Progenitor cell of endocrine pancreas (in vitro differentiated cells): ENCODE data around the gene DIP2A. TPM values are rescaled to one million over a fixed set of nuclear protein-coding genes. Genes with fewer than 3 reads are reported as not detected.

ENCODE experiments used
- DNase-seq: peaks from one replicate; pipeline ENCODE4 v3.0.0; 2021; ENCODE audit warnings: low spot score; ENCODE audit not compliant: unreplicated experiment
- H3K27ac Mint-ChIP-seq: 2 replicates; pipeline ENCODE4 v1.8.0; 2021; ENCODE audit warnings: mild to moderate bottlenecking, moderate library complexity, mixed read lengths
- H3K27me3 Mint-ChIP-seq: 2 replicates; pipeline ENCODE4 v1.8.0; 2021; ENCODE audit warnings: mixed read lengths
- H3K36me3 Mint-ChIP-seq: 2 replicates; pipeline ENCODE4 v1.8.0; 2022; ENCODE audit warnings: mixed read lengths; ENCODE audit not compliant: insufficient read depth
- H3K4me1 Mint-ChIP-seq: 2 replicates; pipeline ENCODE4 v1.8.0; 2021; ENCODE audit warnings: low read depth, mixed read lengths
- H3K4me3 Mint-ChIP-seq: 2 replicates; pipeline ENCODE4 v1.8.0; 2021; ENCODE audit warnings: low read depth, mild to moderate bottlenecking, moderate library complexity, mixed read lengths
- H3K9me3 Mint-ChIP-seq: 2 replicates; pipeline ENCODE4 v1.8.0; 2021; ENCODE audit warnings: low read depth, mixed read lengths
- CTCF ChIP-seq: fragments of 200-600 bp; sonication (generic); IDR thresholded peaks from one replicate; pipeline ENCODE4 v1.5.0; 2021; ENCODE audit warnings: antibody characterized with exemption, mild to moderate bottlenecking; ENCODE audit not compliant: unreplicated experiment
- total RNA-seq: library from RNA; stranded (reverse); gene quantifications from 2 replicates; pipeline ENCODE4 v1.2.1, GENCODE V29; 2021

Gene DIP2A
- total RNA-seq, 1 donor from 2014 or later = 70.2 TPM

- Mint-ChIP-seq H3K9me3 (peaks cover 2% of the 10 kb centered on the region), H3K4me1 (peaks cover 22% of the 10 kb centered on the region), H3K4me3 (no peak overlapping the region), H3K27me3 (peaks cover 11% of the 10 kb centered on the region), H3K27ac (no peak overlapping the region), H3K36me3 (no peaks in the 10 kb centered on the region)
- no peak for DNase-seq
- TF ChIP-seq CTCF = no peak
These were observed 147.2 kb downstream of the DIP2A start for GRCh38 chr21:46605767-46606426.

- Mint-ChIP-seq H3K27ac (no peak overlapping the region), H3K36me3 (no peaks in the 10 kb centered on the region), H3K27me3 (peaks cover 11% of the 10 kb centered on the region), H3K4me3 (no peak overlapping the region), H3K4me1 (peaks cover 21% of the 10 kb centered on the region), H3K9me3 (peaks cover 3% of the 10 kb centered on the region)
- no peak for DNase-seq
- no peak for TF ChIP-seq CTCF
These were observed 147.7 kb downstream of the DIP2A start for GRCh38 chr21:46606427-46606813.

GRCh38 chr21:46607636-46608035, 148.9 kb downstream of the DIP2A start:
- no peak for DNase-seq
- Mint-ChIP-seq H3K4me3 (no peak overlapping the region), H3K4me1 (peaks cover 12% of the 10 kb centered on the region), H3K9me3 (peaks cover 3% of the 10 kb centered on the region), H3K27ac (no peak overlapping the region), H3K36me3 (no peaks in the 10 kb centered on the region), H3K27me3 (peaks cover 9% of the 10 kb centered on the region)
- TF ChIP-seq CTCF = no peak

GRCh38 chr21:46608672-46609111, 150.0 kb downstream of the DIP2A start:
- Mint-ChIP-seq H3K27me3 (peaks cover 12% of the 10 kb centered on the region), H3K4me1 (peaks cover 9% of the 10 kb centered on the region), H3K27ac (no peak overlapping the region), H3K9me3 (peaks cover 3% of the 10 kb centered on the region), H3K36me3 (no peaks in the 10 kb centered on the region), H3K4me3 (no peak overlapping the region)
- DNase-seq = no peak
- no peak for TF ChIP-seq CTCF

GRCh38 chr21:46610018-46610701, 151.5 kb downstream of the DIP2A start:
- DNase-seq = no peak
- no peak for TF ChIP-seq CTCF
- no peak overlapping the region for H3K4me3 Mint-ChIP-seq
- no peaks in the 10 kb centered on the region for H3K36me3 Mint-ChIP-seq
- no peak overlapping the region for H3K27ac Mint-ChIP-seq
- H3K27me3 Mint-ChIP-seq = peaks cover 23% of the 10 kb centered on the region
- peaks cover 3% of the 10 kb centered on the region for H3K9me3 Mint-ChIP-seq
- H3K4me1 Mint-ChIP-seq = peaks cover 8% of the 10 kb centered on the region
